C1 segment of cervical spinal cord (tissue), 14 donors: ENCODE data around the gene RGS17.
"Not testable (repeated sequence)": the region's sequence is repeated elsewhere in the genome, so short reads cannot be mapped to it uniquely, and the experiment has no call there.

Experiments
- DNase-seq, 14 donors: peaks; one replicate each; lab custom pipeline; 2025; lab: John Stamatoyannopoulos, UW

RGS17 gene

GRCh38 chr6:153032255-153032882 is 98.7 kb downstream of the RGS17 start:
- DNase-seq: no peak

DNA sequence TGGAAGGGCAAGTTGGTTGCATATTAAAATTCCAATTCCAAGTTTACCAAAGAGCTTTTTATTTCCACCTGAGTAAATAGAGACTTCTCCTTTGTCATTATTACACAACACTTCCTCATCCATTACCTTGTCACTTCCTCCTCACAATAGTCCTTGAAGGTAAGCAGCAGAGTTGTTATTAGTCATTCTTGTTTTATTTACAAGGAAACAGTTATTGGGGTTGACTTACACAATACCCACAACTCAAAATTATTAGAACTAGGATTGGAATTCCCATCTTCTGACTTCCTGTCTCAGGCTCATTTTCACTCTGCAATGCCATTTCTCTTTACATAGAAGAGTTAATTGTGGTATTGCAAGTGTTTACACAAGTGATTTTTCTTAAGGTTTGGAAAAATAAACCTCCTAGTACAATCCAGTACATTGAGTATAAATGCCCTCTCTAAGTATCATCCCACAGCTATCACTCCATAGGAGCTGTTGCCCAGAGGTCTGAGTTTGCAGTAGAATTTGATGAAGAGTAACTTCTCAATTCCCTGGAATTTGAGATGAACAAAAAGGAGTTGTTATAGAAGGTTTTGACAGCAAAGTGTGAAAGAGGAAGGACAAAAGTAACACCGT is 99.6 kb downstream of the RGS17 start:
- no peak for DNase-seq

DNA sequence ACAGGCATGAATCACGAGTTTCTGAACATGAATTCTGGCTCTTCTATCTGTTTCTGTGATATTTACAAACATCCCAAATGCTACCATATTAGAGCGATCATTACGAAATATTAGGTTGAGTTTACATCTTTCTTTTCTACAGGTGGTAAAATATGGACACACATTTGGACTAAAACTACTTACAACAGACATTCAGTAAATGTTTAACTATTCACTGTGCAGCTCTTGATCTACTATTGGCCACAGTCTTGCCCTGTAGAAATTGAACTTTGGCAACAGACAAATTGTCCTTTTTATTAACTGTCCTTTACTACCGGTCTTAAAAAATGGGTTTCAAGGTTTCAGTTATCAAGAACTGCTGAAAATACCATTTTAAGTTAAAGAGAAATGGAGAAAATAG is 102.1 kb downstream of the RGS17 start:
- no peak for DNase-seq

GRCh38 chr6:153028286-153028685 is 102.8 kb downstream of the RGS17 start:
- no peak for DNase-seq

- no peak for DNase-seq
Observed at GRCh38 chr6:153027480-153027879, 103.6 kb downstream of the RGS17 start.

DNA sequence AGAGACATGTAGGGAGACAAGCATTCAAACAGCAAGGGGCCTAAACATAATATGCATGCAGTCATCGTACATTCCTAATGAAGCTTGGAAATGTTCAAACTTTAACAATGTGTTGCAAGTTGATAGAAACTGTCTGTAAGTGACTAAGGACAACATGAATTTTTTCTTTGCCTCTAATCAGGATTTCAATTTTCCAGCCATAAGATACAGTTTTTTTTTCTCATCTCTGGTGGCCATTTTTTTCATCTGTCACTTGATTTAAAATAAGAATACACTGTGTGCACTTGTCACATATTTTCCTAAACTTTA is 106.4 kb downstream of the RGS17 start:
- no peak for DNase-seq

GRCh38 chr6:153023977-153024708 is 106.9 kb downstream of the RGS17 start:
- DNase-seq: peak in 7 of 14 donors; percentile 1 to 40 (median 3)

DNA sequence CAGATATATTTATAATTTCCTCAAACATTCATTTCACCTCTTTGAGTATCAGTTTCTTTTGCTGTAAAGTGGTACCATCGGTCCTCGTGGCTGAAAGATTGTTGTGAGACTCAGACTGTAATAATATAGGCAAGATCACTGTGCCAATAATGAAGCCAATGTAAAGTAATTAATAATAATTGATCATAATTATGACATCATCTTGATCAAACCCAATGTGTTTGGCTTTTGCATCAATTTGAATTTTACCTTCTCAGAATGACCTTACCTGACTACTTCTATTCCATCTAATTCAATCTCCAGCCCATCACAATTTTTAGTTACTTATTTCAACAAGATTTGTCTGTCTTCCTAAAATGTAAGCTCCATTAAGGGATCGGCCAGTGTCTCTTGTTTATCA is 112.7 kb downstream of the RGS17 start:
- no peak for DNase-seq

- no peak for DNase-seq
Observed at GRCh38 chr6:153016846-153017245, 114.2 kb downstream of the RGS17 start.

GRCh38 chr6:153015094-153015640 is 115.9 kb downstream of the RGS17 start:
- DNase-seq: no peak

DNA sequence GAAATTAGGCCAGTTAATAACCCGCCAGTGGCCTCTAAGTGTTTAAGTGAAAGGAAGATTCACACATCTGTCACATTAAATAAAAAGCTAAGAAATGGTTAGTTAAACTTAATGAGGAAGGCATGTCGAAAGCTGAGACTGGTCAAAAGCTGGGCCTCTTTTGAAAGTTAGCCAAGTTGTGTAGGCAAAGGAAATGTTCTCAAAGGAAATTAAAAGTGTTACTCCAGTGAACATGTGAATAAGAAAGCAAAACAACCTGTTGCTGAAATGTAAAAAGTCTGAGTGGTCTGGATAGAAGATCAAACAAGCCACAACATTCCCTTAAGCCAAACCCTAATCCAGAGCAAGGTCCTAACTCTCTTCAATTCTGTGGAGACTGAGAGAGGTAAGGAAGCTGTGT is 117.6 kb downstream of the RGS17 start:
- no peak for DNase-seq

GRCh38 chr6:153012856-153013255 is 118.2 kb downstream of the RGS17 start:
- no peak for DNase-seq

- peak in 1 of 14 donors; percentile 60 for DNase-seq
Observed at GRCh38 chr6:153003366-153003690, 127.8 kb downstream of the RGS17 start.

GRCh38 chr6:153002613-153003365 is 128.3 kb downstream of the RGS17 start, which contains the start of gene MTRF1L:
TSS of gene MTRF1L (minus strand) at chr6:153002709. CDS start at chr6:153002685, 24 bp downstream.
- peak; percentile 34 to 93 (median 85) for DNase-seq

DNA sequence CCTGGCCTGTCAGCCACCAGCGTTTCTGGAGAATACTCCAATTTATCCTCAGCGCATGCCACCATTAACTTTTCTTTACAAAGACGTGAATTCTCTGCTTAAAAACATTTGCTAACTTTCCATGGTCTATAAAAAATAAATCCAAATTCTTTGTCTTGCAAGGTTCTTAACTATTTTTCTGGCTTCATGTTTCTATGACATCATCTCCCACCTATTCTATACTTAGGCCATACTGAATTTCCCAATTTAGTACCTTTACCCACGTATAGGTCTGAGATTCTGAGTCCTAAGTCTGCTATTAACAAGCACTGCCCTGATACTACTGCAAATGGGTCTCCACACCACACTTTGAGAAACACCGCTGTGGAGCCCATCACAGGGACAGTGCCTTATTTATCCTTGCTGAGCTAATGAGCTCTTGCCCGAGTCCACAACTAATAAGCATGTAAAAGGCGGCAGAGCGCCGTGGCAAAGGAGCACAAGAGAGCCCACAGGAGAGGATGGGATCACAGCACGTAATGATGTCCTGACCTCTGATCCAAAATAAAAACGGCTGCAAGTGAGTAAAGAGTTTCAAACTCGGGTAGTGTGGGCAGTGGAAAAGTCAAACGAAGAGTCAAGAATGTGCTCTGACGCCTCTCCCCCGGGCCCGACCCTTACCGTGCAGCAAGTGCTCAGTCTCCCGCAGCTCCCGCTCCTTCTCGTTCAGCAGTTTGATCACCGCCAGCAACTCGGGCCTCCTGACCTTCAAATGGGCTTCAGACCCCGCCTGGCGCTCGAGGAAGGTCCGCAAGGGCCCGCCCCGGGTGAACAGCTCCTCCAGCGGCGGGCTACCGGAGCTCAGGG is 129.1 kb downstream of the RGS17 start:
- peak in 4 of 14 donors; percentile 34 to 47 (median 42) for DNase-seq

DNA sequence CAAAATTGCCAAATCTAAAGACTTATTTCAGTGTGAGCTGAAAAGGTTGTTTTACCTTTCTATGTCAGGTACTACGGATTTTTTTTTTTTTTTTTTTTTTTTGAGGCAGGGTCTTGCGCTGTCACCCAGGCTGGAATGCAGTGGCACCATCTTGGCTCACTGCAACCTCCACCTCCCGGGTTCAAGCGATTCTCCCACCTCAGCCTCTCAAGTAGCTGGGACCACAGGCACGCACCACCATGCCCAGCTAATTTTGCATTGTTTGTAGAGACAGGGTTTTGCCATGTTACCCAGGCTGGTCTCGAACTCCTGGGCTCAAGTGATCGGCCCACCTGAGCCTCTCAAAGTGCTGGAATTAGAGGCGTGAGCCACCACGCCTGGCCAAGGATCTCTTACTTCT is 130.3 kb downstream of the RGS17 start:
- DNase-seq: not testable (repeated sequence)

GRCh38 chr6:153000243-153000642 is 130.8 kb downstream of the RGS17 start:
- no peak for DNase-seq

DNA sequence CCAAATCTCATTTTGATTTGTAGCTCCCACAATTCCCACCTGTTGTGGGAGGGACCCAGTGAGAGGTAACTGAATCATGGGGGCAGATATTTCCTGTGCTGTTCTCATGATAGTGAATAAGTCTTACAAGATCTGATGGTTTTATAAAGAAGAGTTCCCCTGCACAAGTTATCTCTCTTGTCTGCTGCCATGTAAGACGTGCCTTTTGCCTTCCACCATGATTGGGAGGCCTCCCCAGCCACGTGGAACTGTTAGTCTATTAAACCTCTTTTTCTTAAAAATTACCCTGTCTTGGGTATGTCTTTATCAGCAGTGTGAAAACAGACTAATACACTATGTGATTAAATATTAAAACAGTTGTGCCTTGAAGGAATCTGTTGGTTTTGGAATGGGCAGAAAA is 131.5 kb downstream of the RGS17 start:
- not testable (repeated sequence) for DNase-seq

GRCh38 chr6:152993847-152994246 is 137.2 kb downstream of the RGS17 start:
- DNase-seq: no peak

DNA sequence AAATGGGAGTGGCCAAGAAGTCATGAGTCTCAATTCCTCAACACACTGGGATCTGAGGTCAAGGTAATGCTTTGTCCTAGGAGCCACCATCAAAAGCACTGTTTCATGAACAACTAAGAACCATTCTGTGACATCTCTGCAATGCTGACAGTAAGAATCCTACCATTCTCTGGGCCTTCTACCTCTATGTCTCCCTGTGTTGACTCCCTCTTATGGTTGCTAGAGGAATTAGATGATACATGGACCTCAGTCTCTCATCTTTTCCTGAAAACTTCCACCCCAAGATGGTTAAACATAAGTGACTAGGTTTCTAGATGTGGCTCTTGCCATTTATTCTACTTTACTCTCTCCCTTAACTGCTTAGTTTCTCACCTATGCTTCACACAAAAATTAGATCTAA is 137.7 kb downstream of the RGS17 start:
- DNase-seq: no peak

- DNase-seq: no peak
Observed at GRCh38 chr6:152986978-152987377, 144.1 kb downstream of the RGS17 start.
